ENCODE data around the gene MPO.

- TF ChIP-seq CTCF (conservative IDR thresholded peaks at IDR 0.05; ENCODE audit: low read length) (no peak), EZH2phosphoT487 (IDR thresholded peaks at IDR 0.05; ENCODE audit: borderline replicate concordance, low read depth, low read length) (no peak)
These were observed 27.7 kb downstream of the MPO start for GRCh38 chr17:58253082-58253481.
